Ovary (tissue), 3 donors: ENCODE measurements around the gene PRR20G.

Experiments
- EP300 ChIP-seq: sonication (generic); formaldehyde crosslinking; IDR thresholded peaks from one replicate; pipeline ENCODE4 v1.6.1; 2017; ENCODE audit warnings: antibody characterized with exemption
- TF ChIP-seq, protein P1 (sequence below), 3 donors: fragments of 450-650 bp in 2 of 3; fragments of 200-600 bp in 1 of 3; IDR thresholded peaks; one replicate each; pipeline versions ENCODE4 v1.5.1 to v1.8.0; 2016 to 2022; ENCODE audit warnings: antibody characterized with exemption in 3 of 3, mild to moderate bottlenecking in 1 of 3
- donor health status: DM: no; HTN: no; CAD: no.

DNA sequence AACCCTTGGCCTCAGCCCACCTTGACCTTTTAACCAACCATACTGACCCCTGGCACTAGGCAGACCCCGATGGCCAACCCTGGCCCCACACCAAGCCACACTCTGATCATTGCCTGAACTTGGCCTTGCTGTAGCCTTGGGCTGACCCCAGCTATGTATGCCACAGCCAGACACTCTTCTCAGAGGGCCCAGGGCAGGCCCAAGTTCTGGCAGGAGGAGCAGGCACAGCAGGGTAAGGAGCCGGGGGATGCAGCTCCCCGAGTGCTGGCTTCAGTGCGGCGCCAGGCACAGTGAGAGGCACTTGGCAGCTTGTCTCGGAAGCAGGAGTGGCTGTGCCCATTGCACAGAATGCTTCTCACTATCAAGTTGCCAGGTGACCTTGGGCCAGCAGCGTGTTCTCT is 22.3 kb downstream of the PRR20G start:
- TF ChIP-seq EP300: no peak
- TF ChIP-seq, protein P1, sequence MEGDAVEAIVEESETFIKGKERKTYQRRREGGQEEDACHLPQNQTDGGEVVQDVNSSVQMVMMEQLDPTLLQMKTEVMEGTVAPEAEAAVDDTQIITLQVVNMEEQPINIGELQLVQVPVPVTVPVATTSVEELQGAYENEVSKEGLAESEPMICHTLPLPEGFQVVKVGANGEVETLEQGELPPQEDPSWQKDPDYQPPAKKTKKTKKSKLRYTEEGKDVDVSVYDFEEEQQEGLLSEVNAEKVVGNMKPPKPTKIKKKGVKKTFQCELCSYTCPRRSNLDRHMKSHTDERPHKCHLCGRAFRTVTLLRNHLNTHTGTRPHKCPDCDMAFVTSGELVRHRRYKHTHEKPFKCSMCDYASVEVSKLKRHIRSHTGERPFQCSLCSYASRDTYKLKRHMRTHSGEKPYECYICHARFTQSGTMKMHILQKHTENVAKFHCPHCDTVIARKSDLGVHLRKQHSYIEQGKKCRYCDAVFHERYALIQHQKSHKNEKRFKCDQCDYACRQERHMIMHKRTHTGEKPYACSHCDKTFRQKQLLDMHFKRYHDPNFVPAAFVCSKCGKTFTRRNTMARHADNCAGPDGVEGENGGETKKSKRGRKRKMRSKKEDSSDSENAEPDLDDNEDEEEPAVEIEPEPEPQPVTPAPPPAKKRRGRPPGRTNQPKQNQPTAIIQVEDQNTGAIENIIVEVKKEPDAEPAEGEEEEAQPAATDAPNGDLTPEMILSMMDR (IDR thresholded peaks at IDR 0.05): no peak
